Glutamatergic neuron (in vitro differentiated cells): Measurements from ENCODE around the gene AP4S1. TPM values are rescaled to one million over a fixed set of nuclear protein-coding genes. Genes with fewer than 3 reads are reported as not detected.

Experiments
- DNase-seq: peaks from one replicate; pipeline ENCODE4 v3.0.0; 2022
- H3K27ac Mint-ChIP-seq: one replicate; pipeline ENCODE4 v1.8.0; 2020; ENCODE audit warnings: mild to moderate bottlenecking, mixed read lengths, inconsistent platforms; ENCODE audit not compliant: unreplicated experiment
- H3K27me3 Mint-ChIP-seq: one replicate; pipeline ENCODE4 v1.8.0; 2020; ENCODE audit warnings: mild to moderate bottlenecking, moderate library complexity, mixed read lengths, inconsistent platforms; ENCODE audit not compliant: unreplicated experiment
- H3K36me3 Mint-ChIP-seq: one replicate; pipeline ENCODE4 v1.8.0; 2020; ENCODE audit warnings: mild to moderate bottlenecking, mixed read lengths, inconsistent platforms; ENCODE audit not compliant: unreplicated experiment
- H3K4me1 Mint-ChIP-seq: one replicate; pipeline ENCODE4 v1.8.0; 2020; ENCODE audit warnings: mild to moderate bottlenecking, low read depth, mixed read lengths, inconsistent platforms; ENCODE audit not compliant: unreplicated experiment
- H3K4me3 Mint-ChIP-seq: one replicate; pipeline ENCODE4 v1.8.0; 2020; ENCODE audit warnings: mild to moderate bottlenecking, mixed read lengths, inconsistent platforms; ENCODE audit not compliant: unreplicated experiment
- H3K9me3 Mint-ChIP-seq: one replicate; pipeline ENCODE4 v1.8.0; 2020; ENCODE audit warnings: mild to moderate bottlenecking, moderate library complexity, mixed read lengths, inconsistent platforms; ENCODE audit not compliant: unreplicated experiment
- CTCF ChIP-seq: fragments of 200-600 bp; sonication (generic); IDR thresholded peaks from one replicate; pipeline ENCODE4 v1.5.0; 2021; ENCODE audit not compliant: partially characterized antibody, unreplicated experiment
- total RNA-seq: library from RNA; stranded (reverse); fragmentation: NEBNext Ultra II Directional; extraction: Animal tissue kit (Norgen Biotek cat#: 25700); gene quantifications from one replicate; pipeline ENCODE4 v1.2.1, GENCODE V29; 2021; ENCODE audit not compliant: unreplicated experiment

The AP4S1 gene
- total RNA-seq, 1 donor from 2014 or later: 6.9 TPM

GRCh38 chr14:30993071-30993470, 32.4 kb upstream of the AP4S1 start:
- Mint-ChIP-seq H3K27me3 (peaks cover 2% of the 10 kb centered on the region), H3K9me3 (peaks cover 3% of the 10 kb centered on the region), H3K4me3 (no peak overlapping the region), H3K27ac (no peak overlapping the region), H3K4me1 (peaks cover 12% of the 10 kb centered on the region), H3K36me3 (peaks cover 6% of the 10 kb centered on the region)
- no peak for TF ChIP-seq CTCF
- DNase-seq: no peak

GRCh38 chr14:30994681-30995620, 30.5 kb upstream of the AP4S1 start:
- Mint-ChIP-seq H3K36me3 (peaks cover 14% of the 10 kb centered on the region), H3K4me1 (peaks cover 12% of the 10 kb centered on the region), H3K4me3 (no peak overlapping the region), H3K27ac (no peak overlapping the region), H3K9me3 (peaks cover 5% of the 10 kb centered on the region), H3K27me3 (peaks cover 2% of the 10 kb centered on the region)
- DNase-seq: no peak
- no peak for TF ChIP-seq CTCF

- TF ChIP-seq CTCF: no peak
- Mint-ChIP-seq H3K27me3 (peaks cover 2% of the 10 kb centered on the region), H3K27ac (no peak overlapping the region), H3K9me3 (peaks cover 5% of the 10 kb centered on the region), H3K4me3 (no peak overlapping the region), H3K36me3 (peaks cover 14% of the 10 kb centered on the region), H3K4me1 (peaks cover 12% of the 10 kb centered on the region)
- DNase-seq: no peak
Observed at GRCh38 chr14:30995689-30996088, 29.8 kb upstream of the AP4S1 start.

- peaks cover 5% of the 10 kb centered on the region for H3K9me3 Mint-ChIP-seq
- H3K27me3 Mint-ChIP-seq: peaks cover 3% of the 10 kb centered on the region
- no peak overlapping the region for H3K4me3 Mint-ChIP-seq
- no peak overlapping the region for H3K27ac Mint-ChIP-seq
- TF ChIP-seq CTCF: no peak
- H3K4me1 Mint-ChIP-seq: peaks cover 12% of the 10 kb centered on the region
- no peak for DNase-seq
- peaks cover 14% of the 10 kb centered on the region for H3K36me3 Mint-ChIP-seq
Observed at GRCh38 chr14:30996892-30997659, 28.4 kb upstream of the AP4S1 start.
